ENCODE data around the gene S100A2.
"Not testable (repeated sequence)": the region's sequence is repeated elsewhere in the genome, so short reads cannot be mapped to it uniquely, and the experiment has no call there.

The S100A2 gene

DNA sequence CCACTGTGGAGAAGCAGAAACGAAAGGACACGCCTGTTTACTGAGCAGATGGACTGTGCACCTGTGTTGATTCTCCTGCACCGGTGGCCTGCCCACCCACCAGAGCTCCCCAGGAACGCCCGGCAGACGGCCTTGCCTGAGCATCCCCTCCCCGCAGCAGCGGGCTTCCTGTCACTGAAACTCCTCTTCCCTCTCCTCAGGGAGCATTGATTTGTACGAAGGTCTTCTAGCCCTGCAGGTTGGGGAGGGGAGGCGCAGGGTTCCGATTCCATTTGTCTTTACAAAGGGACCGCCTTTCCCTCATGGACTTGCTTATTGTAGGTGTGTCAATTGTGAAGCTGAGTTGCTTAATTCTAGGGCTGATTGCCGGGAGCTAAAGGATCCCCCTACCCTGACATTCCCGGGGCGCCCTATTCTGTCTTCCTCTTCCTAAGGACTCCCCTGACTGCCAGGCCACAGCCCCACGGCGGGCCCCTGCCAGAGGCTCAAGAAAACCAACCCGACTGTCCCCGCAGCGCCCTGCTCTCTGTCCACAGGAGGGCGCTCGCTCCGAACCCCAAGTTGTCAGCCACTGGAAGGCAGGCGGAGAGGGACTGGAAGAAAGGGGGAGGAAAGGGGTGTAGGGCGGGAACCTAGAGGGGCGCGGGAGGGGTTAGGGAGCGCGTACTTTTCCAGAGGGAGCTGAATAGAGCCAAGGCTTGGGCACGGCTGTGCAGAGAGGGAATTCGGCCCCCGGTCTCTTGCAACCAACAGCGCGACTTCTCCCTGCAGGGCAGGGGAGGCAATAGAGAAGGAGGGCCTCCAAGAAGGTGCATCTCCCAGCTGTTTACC lies 32.7 kb downstream of the S100A2 start:
- peak; percentile 57 for DNase-seq (ENCODE audit: low read depth)

- peak; percentile 52 for DNase-seq (ENCODE audit: low read depth)
Observed at GRCh38 chr1:153532181-153532580, 33.5 kb downstream of the S100A2 start.

DNA sequence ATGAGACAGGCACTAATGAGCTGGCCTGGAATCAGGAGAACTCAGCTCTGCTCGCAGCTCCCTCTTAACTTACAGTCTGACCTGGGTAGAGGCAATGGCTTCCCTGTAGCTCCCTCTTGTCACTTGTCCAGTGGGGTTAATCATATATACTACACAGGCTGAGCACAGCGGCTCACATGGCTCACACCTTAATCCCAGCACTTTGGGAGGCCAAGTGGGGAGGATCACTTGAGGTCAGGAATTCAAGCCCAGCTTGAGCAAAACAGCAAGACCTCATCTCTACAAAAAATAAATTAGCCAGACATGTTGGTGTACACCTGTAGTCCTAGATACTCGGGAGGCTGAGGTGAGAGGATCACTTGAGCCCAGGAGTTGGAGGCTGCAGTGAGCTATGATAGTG lies 34.0 kb downstream of the S100A2 start:
- no peak for DNase-seq (ENCODE audit: low read depth)

DNA sequence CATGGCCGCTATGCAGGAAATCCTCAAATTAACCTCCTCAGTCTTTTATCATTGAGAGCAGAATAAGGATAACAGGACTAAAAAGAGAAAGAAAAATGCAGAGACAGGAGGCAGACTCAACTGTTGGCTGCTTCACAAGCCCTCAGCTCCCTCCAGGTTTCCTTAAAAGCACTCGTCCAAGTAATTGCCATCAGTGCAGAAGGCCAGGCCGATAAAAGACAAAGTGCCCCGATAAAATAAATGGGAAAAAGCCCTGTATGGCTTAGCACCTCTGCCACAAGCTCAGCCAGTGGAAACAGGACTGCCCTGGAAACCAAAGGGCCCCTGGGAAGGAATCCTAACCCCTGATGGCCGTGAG lies 38.0 kb downstream of the S100A2 start:
- DNase-seq (ENCODE audit: low read depth) = no peak

DNA sequence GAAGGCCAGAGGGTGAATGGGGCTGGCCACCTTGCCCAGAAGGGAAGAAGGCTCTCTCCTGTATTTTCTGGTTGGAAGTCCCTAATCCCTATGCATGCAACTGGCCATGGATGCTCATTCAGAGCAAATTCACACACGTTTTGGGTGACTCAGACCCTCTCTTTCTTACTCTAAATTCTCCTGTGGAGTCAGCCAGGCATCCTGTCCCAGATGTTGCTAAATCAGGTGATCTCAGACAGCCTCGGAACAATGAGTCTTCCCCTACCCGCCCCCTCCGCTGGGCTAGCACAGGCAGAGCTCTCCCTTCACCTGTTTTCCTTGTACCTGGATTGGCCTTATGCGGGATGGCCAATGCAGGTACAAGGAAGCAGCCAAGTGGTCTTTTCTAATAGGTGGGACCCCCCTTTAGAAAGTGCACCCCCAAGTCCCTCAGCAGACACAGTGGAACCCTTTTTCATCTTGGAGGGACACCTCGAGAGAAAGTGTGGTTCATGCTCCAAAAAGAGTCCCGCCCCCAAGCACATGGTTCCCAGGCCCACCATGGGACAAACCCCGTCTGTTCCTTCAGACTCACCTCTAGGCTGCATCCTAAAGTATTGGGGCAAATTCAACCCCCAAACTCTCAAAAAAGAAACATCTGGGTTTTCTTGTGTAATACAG lies 38.5 kb downstream of the S100A2 start:
- no peak for DNase-seq (ENCODE audit: low read depth)

- DNase-seq (ENCODE audit: low read depth) = no peak
Observed at GRCh38 chr1:153526132-153526543, 39.5 kb downstream of the S100A2 start.

DNA sequence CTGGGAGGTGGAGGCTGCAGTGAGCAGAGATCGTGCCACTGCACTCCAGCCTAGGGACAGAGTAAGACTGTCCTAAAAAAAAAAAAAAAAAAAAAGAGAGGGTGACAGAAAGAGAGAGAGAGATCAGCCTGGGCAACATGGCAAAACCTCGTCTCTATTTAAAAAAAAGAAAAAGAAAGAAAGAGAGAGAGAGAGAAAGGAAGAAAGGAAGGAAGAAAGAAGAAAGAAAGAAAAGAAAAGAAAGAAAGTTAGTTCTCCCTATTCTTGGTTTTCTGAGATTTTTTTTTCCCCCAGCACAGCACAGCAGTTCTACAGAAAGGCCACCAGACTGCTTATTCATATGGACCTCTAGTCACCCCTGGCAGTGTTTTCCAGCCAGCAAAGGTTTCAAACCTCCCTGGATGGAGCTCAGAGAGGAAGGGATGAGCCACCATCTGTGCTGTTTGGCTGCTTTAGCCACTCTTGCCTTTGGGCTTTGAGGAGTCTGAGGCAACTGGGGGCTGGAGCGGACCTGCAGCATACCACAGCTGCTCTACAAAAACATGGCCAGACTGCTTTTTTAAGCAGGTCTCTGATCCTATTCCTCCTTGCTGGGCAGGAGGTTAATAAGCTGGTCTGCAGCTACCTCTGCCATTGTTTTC lies 40.4 kb downstream of the S100A2 start:
- DNase-seq (ENCODE audit: low read depth) = no peak

GRCh38 chr1:153522353-153523048 lies 43.1 kb downstream of the S100A2 start:
- DNase-seq (ENCODE audit: low read depth) = not testable (repeated sequence)

GRCh38 chr1:153521808-153522207 lies 43.8 kb downstream of the S100A2 start:
- DNase-seq (ENCODE audit: low read depth) = not testable (repeated sequence)

DNA sequence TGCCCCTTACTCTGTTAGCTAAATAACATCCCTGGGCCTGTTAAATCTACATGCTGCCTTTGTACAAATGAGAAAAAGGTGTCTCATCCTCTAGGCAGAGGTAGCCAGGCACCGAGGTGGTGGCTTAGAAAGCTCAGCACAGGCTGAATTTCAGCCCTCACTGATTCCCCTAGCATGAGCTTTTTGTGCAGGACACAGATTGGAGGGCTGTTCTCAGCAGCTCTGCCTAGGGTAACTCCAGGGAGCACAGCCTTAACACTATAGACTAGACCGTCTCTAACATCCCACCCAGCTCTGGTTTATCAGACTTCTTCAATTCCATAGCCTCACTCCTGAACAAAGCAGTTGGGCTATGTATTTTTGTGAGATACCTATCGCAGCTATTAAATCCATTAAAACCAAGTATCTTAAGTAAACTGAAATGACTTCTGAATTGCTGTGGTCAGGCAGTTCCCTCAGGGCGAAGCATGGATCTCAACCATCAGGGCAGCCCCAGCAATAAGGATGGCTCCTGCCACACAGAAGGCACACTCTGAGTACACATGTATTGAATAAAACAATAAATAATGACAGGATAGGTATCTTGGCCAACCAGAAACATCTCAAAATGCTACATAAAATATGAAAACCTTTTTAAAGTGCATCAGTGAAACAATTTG lies 44.7 kb downstream of the S100A2 start:
- DNase-seq (ENCODE audit: low read depth) = no peak

GRCh38 chr1:153520137-153520691 lies 45.4 kb downstream of the S100A2 start:
- DNase-seq (ENCODE audit: low read depth) = not testable (repeated sequence)

GRCh38 chr1:153519242-153519641 lies 46.4 kb downstream of the S100A2 start:
- DNase-seq (ENCODE audit: low read depth) = no peak

GRCh38 chr1:153515504-153516394 lies 49.9 kb downstream of the S100A2 start:
- DNase-seq (ENCODE audit: low read depth) = no peak

DNA sequence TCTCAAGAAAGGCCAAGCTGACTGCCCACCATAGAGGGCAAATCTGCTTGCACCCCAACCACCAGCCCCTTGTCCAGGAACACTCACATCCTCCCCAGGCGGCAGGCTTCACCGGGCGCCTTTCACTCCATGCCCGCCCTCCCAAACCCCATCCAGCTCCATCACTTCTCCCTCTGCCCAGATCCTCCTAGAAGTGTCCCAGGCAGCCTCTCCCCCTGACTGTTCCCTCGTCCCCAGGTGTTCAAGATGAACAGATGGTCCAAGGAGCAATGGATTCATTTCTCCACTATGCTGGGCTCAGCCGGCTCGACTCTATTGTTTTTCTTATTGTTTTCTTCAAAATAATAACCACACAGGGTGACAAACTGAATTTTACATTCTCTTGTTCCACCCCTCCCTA lies 52.0 kb downstream of the S100A2 start:
- no peak for DNase-seq (ENCODE audit: low read depth)

DNA sequence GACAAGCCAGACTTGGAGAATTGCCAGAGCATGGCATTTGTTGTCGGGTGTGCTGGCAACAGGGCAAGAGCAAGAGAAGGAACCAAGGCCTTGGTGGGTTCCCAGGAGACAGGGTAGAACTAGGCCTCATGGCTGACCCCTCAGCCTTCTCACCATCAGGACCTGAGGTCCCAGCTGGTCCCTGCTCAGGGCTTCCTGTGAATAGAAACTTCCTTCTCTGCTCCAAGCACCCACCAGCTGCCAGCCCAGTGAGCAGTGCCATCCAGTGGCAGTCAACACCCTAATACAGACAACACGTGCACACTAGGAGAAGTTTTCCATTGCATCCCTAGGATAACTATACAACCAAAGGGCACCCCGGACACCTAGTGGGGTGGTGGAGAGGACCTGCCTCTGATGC lies 52.6 kb downstream of the S100A2 start:
- no peak for DNase-seq (ENCODE audit: low read depth)

Measured in T-helper 22 cell (primary cell).